IPS-NIHi11 (cell line): Measurements from ENCODE around the gene CDH1.
"Not testable (repeated sequence)": the region's sequence is repeated elsewhere in the genome, so short reads cannot be mapped to it uniquely, and the experiment has no call there.

ENCODE experiments used
- DNase-seq: peaks from one replicate; pipeline ENCODE4 v3.0.0; 2012; ENCODE audit warnings: mixed read lengths, low spot score

The CDH1 gene

GRCh38 chr16:68790944-68791343 is 53.9 kb downstream of the CDH1 start:
- DNase-seq, result no peak

DNA sequence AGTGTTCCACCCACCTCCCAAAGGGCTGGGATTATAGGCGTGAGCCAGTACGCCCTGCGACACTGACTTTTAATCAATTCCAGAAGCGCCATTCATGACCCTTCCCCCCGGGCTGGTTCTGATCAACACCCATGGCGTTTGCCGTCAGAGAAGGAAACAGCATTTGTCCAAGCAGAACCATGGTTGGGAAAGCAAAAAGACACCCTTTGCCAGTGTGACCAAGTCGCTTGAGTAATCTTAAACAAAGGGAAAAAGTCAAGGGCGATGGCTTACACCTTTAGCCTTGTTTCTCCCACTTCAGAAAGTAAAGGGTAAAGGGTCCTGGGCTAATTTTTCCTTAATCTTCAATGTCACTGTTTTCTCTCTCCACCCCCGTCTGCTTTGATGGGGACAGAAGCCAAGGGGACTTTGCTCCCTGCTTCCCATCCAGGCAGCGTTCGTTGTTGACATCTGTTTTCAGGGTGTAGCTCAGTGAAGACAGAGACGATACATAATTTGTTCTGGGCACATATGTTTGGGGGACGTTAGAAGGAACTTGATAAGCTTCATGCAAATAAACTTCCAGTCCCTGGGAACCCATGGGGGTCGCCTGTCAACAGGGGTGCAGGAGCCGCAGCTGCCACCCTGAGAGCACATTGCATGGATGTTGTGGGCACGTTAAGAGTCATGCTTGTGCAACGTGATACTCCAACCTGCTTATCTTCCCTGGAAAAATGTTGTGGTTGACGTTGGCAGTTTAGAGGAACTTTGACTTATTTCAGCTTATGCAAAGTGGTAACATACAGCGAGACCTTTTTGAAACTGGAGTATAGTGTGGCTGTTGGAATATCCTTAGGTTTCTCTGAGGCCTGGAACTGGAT is 55.6 kb downstream of the CDH1 start:
- DNase-seq, result no peak

DNA sequence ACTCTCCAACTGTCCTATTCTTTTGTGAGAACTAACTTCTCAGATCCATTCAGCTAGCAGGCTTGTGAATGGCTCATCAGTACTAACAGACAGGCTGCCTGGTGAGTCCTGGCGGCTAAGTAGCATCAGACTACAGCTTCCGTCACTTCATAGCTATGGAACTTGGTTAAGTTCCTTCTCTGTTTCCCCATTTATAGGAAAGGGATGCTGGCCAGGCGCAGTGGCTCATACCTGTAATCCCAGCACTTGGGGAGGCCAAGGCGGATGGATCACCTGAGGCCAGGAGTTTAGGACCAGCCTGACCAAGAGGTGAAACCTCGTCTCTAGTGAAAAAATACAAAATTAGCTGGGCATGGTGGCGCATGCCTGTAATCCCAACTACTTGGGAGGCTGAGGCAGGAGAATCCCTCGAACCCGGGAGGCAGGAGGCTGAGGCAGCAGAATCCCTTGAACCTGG is 56.3 kb downstream of the CDH1 start:
- DNase-seq, result no peak

DNA sequence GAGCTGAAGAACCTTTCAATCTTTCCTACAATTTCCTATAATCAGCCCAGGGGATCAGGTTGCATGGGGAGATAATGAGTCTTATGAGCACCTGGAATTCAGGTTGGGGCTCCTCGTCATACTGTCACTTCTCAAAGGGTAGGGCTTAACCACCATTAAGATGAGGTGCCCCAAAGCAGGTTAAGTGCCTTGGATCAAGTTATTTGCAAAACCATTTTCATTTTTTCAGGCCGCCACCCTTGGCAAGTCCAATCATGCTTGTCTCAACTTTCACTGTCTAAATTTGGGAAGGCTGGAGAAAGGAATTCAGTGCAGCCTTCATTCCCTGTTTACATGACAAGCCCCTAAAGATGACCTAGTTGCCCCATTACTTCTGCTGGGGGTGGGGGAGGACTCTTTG is 61.3 kb downstream of the CDH1 start:
- no peak for DNase-seq

DNA sequence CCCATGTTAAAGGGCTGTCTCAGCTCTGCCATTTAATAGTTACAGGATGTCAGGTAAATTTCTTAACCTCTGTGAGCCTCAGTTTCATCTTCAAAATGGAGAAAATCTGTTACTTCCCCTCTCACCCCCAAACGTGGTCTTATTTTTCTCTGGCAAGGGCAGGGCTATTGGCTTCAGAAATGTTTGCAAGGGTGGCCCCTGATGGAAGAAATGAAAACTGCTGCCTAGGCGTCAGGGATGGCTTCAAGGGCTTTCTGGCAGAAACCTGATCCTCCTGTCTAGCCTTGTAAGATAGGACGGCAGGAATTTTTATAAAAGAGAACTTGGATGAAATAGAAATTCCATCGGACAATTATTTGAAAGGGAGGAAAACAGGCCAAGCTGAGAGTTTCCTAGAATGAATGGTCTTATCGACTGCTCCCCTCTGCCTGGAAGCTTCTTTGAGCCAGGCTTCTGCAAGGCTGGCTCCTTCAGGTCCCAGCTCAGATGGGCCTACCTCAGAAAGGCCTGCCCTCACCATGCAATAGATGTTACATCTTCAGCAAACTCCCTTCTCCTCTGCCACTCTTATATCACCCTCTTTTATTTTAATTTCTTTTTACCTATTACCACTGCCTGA is 63.3 kb downstream of the CDH1 start:
- peak; percentile 86 for DNase-seq

GRCh38 chr16:68802190-68802589 is 65.1 kb downstream of the CDH1 start:
- no peak for DNase-seq

- DNase-seq, result no peak
Observed at GRCh38 chr16:68806422-68806821, 69.3 kb downstream of the CDH1 start.

GRCh38 chr16:68806981-68807380 is 69.9 kb downstream of the CDH1 start:
- DNase-seq, result no peak

GRCh38 chr16:68814516-68814915 is 77.4 kb downstream of the CDH1 start:
- DNase-seq, result no peak

GRCh38 chr16:68823401-68824135 is 86.5 kb downstream of the CDH1 start:
- DNase-seq, result peak; percentile 51

DNA sequence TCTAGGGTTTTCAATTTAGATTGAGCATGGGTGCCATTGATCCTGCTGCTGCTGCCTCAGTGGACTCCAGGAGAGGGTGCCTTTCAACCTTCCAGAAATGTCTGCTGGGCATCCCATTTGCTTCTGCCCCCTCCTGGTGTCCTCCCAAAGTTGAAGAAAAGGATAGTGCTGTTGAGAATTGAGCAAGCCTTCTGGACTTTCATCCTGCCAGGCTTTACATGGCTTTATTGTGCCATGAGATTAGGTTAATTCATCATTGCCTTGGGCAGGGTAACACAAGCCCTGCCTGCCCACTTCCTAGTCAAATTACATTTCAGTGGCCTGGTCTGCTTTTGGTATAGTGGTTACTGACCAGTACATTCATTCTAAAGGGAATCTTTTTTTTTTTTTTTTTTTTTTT is 88.3 kb downstream of the CDH1 start:
- no peak for DNase-seq

DNA sequence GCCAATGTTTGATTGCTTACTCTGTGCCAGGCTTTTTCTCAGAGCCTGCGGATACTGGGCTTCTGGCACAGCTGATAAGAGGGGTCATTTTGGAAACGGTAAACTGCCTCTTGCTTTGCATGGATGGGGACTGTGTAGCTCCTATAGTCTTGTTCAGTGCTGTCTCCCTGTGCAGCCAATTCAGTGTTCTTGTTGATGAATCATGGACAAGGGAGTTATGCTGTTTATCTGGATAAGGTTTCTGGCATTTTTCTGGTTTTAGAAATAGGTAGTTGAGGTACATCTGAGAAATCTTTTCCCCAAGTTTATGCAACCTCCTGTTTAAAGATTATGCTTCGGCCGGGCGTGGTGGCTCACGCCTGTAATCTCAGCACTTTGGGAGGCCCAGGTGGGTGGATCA is 89.6 kb downstream of the CDH1 start:
- DNase-seq, result no peak

DNA sequence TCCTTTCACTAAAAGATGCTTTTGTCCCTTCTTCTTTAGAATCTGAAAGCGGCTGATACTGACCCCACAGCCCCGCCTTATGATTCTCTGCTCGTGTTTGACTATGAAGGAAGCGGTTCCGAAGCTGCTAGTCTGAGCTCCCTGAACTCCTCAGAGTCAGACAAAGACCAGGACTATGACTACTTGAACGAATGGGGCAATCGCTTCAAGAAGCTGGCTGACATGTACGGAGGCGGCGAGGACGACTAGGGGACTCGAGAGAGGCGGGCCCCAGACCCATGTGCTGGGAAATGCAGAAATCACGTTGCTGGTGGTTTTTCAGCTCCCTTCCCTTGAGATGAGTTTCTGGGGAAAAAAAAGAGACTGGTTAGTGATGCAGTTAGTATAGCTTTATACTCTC is 96.2 kb downstream of the CDH1 start:
- no peak for DNase-seq

DNA sequence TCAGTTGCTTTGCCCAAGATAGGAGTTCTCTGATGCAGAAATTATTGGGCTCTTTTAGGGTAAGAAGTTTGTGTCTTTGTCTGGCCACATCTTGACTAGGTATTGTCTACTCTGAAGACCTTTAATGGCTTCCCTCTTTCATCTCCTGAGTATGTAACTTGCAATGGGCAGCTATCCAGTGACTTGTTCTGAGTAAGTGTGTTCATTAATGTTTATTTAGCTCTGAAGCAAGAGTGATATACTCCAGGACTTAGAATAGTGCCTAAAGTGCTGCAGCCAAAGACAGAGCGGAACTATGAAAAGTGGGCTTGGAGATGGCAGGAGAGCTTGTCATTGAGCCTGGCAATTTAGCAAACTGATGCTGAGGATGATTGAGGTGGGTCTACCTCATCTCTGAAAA is 97.5 kb downstream of the CDH1 start:
- no peak for DNase-seq

GRCh38 chr16:68835970-68836369 is 98.9 kb downstream of the CDH1 start:
- no peak for DNase-seq

DNA sequence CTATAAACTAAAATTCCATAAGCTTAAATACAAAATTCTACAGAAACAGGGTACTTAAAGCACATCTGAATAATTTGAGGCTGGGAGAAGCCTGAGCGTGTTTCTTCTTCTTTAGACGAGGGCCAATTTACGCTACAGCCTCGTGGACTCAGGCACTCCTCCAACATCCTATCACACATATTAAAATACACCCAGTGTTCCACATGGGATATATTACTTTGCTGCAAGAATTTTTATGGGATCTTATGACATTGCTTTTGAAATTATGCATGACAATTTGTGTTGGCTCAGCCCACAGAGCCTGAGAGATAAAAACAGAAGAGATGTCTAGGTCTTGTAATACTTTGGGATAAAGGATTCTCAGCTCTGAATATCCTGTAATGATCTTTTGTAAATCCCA is 102.7 kb downstream of the CDH1 start:
- DNase-seq, result no peak

- DNase-seq, result not testable (repeated sequence)
Observed at GRCh38 chr16:68842964-68843481, 105.9 kb downstream of the CDH1 start.

DNA sequence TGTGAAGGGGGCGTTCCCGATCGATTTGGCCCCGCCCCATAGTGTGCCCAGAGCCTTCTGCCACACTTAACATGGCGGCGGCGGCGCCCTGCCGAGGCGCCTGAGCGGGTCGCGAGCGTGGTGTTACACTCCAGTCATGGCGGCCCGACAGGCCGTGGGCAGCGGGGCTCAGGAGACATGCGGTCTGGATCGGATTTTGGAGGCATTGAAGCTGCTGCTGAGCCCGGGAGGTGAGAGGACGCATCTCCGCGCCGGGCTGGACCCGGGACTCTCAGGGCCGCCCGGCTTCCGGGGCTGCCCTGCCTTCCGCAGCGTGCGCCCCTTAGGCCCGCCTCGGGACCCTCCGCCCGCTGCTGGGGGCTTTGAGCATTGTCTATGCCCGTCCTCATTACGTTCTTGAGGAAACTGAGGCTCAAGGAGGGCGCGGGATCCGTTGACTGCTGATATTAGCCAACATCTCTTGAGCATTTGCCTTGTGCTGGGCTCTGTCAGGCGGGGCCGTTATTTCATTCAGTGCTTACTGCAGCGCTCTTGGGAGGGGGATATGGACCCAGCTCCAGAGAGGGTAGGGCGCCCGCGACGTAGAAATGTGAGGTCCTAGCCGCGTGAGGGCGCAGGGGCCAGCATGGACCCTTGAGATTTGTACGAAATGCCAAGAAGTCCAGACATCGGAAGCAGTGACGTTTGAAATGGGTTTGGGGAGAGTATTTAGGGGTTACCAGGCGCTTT is 106.6 kb downstream of the CDH1 start, which contains the start of gene TANGO6:
TANGO6 (plus strand) TSS at position 50 of the 729 bp plus-strand sequence; CDS start at position 137, 87 bp downstream.
- DNase-seq, result peak; percentile 91

- DNase-seq, result no peak
Observed at GRCh38 chr16:68844211-68844564, 107.1 kb downstream of the CDH1 start.

GRCh38 chr16:68848786-68849185 is 111.7 kb downstream of the CDH1 start:
- no peak for DNase-seq

- DNase-seq, result no peak
Observed at GRCh38 chr16:68850481-68850880, 113.4 kb downstream of the CDH1 start.

GRCh38 chr16:68851601-68852000 is 114.5 kb downstream of the CDH1 start:
- no peak for DNase-seq
